Endothelial cell of umbilical vein (primary cell): ENCODE results near the gene PPME1. TPM values are rescaled to one million over a fixed set of nuclear protein-coding genes. Genes with fewer than 3 reads are reported as not detected.

Source experiments
- BruUV-seq: library from RNA; stranded (reverse); fragments of 400-500 nt; replicated peaks from 2 replicates; lab custom pipeline; 2021; lab: Mats Ljungman, UMichigan
- CTCF ChIA-PET: fragments of 300-600, 350-600 bp; sonication (Branson Sonifier 250); formaldehyde crosslinking; loops from one replicate; lab custom pipeline; 2021; ENCODE audit warnings: antibody characterized with exemption, inconsistent platforms; lab: Charles Lee
- POLR2A ChIA-PET: fragments of 300-600, 350-600 bp; sonication (Branson Sonifier 250); formaldehyde crosslinking; loops from one replicate; lab custom pipeline; 2021; ENCODE audit warnings: antibody characterized with exemption, inconsistent platforms; lab: Charles Lee
- DNase-seq: peaks from one replicate; pipeline ENCODE4 v3.0.0-alpha.2; 2011; ENCODE audit warnings: low read depth, low spot score
- FAIRE-seq: peaks from 2 replicates; lab custom pipeline; 2011; peaks lifted over from hg19 to GRCh38; lab: Jason Lieb, UNC
- H2AFZ ChIP-seq: 2 replicates; pipeline ENCODE4 v1.6.0; 2012; ENCODE audit warnings: low read depth, low read length, control low read depth, inconsistent platforms
- H3K27ac ChIP-seq: 2 replicates; pipeline ENCODE4 v1.5.1; 2011; ENCODE audit warnings: low read depth, mild to moderate bottlenecking, control low read depth, low read length, moderate library complexity; ENCODE audit not compliant: insufficient read depth
- H3K27me3 ChIP-seq, 2 experiments: 2 replicates each; pipeline versions ENCODE4 v1.6.0 to v1.6.1; 2011; ENCODE audit warnings: low read length in 2 of 2, mixed read lengths in 1 of 2; ENCODE audit not compliant: control insufficient read depth in 2 of 2, insufficient read depth in 2 of 2
- H3K36me3 ChIP-seq, 2 experiments: 2 replicates in 1 of 2; 3 replicates in 1 of 2; pipeline ENCODE4 v1.5.1; 2011; ENCODE audit warnings: low read length in 2 of 2, mild to moderate bottlenecking in 1 of 2, moderate library complexity in 1 of 2; ENCODE audit not compliant: control insufficient read depth in 2 of 2, insufficient read depth in 2 of 2; ENCODE audit errors: extremely low read depth in 1 of 2
- H3K4me1 ChIP-seq: 3 replicates; pipeline ENCODE4 v1.5.1; 2011; ENCODE audit warnings: mild to moderate bottlenecking, low read length; ENCODE audit not compliant: control insufficient read depth, insufficient read depth; ENCODE audit errors: extremely low read depth
- H3K4me2 ChIP-seq: 2 replicates; pipeline ENCODE4 v1.6.1; 2011; ENCODE audit warnings: low read length, control low read depth, mixed read lengths; ENCODE audit not compliant: insufficient read depth
- H3K4me3 ChIP-seq, 3 experiments: fragments of 200-600 bp in 1 of 3; sonication (generic), shearing (Covaris generic) in 1 of 3; replicated peaks in 1 of 3; 2 replicates each; pipeline ENCODE4 v1.5.1; 2011 to 2016; ENCODE audit warnings: control low read depth in 3 of 3, low read length in 3 of 3, mild to moderate bottlenecking in 2 of 3, inconsistent platforms in 1 of 3, low read depth in 1 of 3, moderate library complexity in 1 of 3; ENCODE audit not compliant: insufficient read depth in 1 of 3
- H3K79me2 ChIP-seq: 2 replicates; pipeline ENCODE4 v1.6.0; 2012; ENCODE audit warnings: low read length, inconsistent platforms; ENCODE audit not compliant: control insufficient read depth, insufficient read depth
- H3K9ac ChIP-seq: replicated peaks from 2 replicates; pipeline ENCODE3; 2011; ENCODE audit warnings: low read length, control low read depth; ENCODE audit not compliant: insufficient read depth; ENCODE audit errors: extremely low read depth
- H3K9me1 ChIP-seq: replicated peaks from 3 replicates; pipeline ENCODE4 v1.6.0; 2011; ENCODE audit warnings: mild to moderate bottlenecking, low read length; ENCODE audit not compliant: control insufficient read depth, insufficient read depth; ENCODE audit errors: extremely low read depth
- H3K9me3 ChIP-seq: replicated peaks from 2 replicates; pipeline ENCODE4 v1.5.1; 2012; ENCODE audit warnings: low read length, inconsistent platforms; ENCODE audit not compliant: control insufficient read depth, insufficient read depth
- H4K20me1 ChIP-seq: replicated peaks from 2 replicates; pipeline ENCODE3; 2011; ENCODE audit warnings: mild to moderate bottlenecking, low read length; ENCODE audit not compliant: control insufficient read depth, insufficient read depth; ENCODE audit errors: extremely low read depth
- EZH2 ChIP-seq: IDR thresholded peaks from 2 replicates; pipeline ENCODE4 v1.6.1; 2012; ENCODE audit warnings: borderline replicate concordance, low read depth, mild to moderate bottlenecking, moderate library complexity, low read length, inconsistent platforms; ENCODE audit not compliant: severe bottlenecking
- FOS ChIP-seq: IDR thresholded peaks from 2 replicates; pipeline ENCODE4 v1.6.1; 2011; ENCODE audit warnings: mild to moderate bottlenecking, low read length, moderate library complexity, borderline replicate concordance; ENCODE audit not compliant: insufficient read depth
- GATA2 ChIP-seq: IDR thresholded peaks from 2 replicates; pipeline ENCODE4 v1.7.0; 2011; ENCODE audit warnings: low read depth, mild to moderate bottlenecking, moderate library complexity, mixed read lengths, low read length; ENCODE audit not compliant: insufficient read length, insufficient read depth
- JUN ChIP-seq: IDR thresholded peaks from 2 replicates; pipeline ENCODE4 v1.6.1; 2011; ENCODE audit warnings: borderline replicate concordance, low read depth; ENCODE audit not compliant: insufficient read length, insufficient read depth
- MAX ChIP-seq: IDR thresholded peaks from 2 replicates; pipeline ENCODE4 v1.6.1; 2011; ENCODE audit not compliant: insufficient read depth, insufficient read length
- MYC ChIP-seq: IDR thresholded peaks from one replicate; pipeline ENCODE4 v1.6.1; 2011; ENCODE audit warnings: mild to moderate bottlenecking, low read depth, low read length
- POLR2A ChIP-seq: IDR thresholded peaks from 2 replicates; pipeline ENCODE4 v1.6.1; 2012; ENCODE audit warnings: low read depth, mild to moderate bottlenecking, control low read depth, low read length
- POLR2AphosphoS5 ChIP-seq: IDR thresholded peaks from 2 replicates; pipeline ENCODE4 v1.6.1; 2012; ENCODE audit warnings: low read depth, mild to moderate bottlenecking, control low read depth, low read length, moderate library complexity; ENCODE audit not compliant: insufficient read depth
- dilution Hi-C: fragments of 300-500 bp; cut with MboI; formaldehyde crosslinking; loops from one replicate; pipeline ENCODE4 v1.15.0; 2019; ENCODE audit warnings: low sequenced_read_pairs; ENCODE audit not compliant: extremely low pct_ligation_motif_present
- intact Hi-C: fragments of 100-400 bp; cut with micrococcal nuclease; formaldehyde crosslinking; loops from one replicate; pipeline ENCODE4 v1.10.0; 2022
- polyA plus RNA-seq, 4 experiments: library from polyadenylated mRNA; depleted of rRNA in 3 of 4; stranded (reverse) in 3 of 4; unstranded in 1 of 4; fragments of >200 nt; gene quantifications; 2 replicates each; pipeline versions ENCODE4 v1.2.1 to v1.2.3, GENCODE V29; 2011 to 2012; ENCODE audit warnings: missing spikeins in 1 of 4
- total RNA-seq: library from RNA; stranded (reverse); gene quantifications from 2 replicates; pipeline ENCODE4 v1.2.3, GENCODE V29; 2021

Gene PPME1
- total and polyA plus RNA-seq, 2 donors (not counting 3 experiments of a cell fraction or from before 2014, with no cell fraction given): 37.2 to 49.9 TPM

GRCh38 chr11:74134661-74135060 lies 36.4 kb upstream of the PPME1 start:
- H3K4me3 ChIP-seq: no peak overlapping the region
- intact Hi-C loops (loop anchor here (1.0 kb wide), 1 partner anchor 7 kb away; no protein-coding TSS in a partner anchor), dilution Hi-C loops (no loop called here)
- H3K27me3 ChIP-seq: no peaks in the 10 kb centered on the region
- POLR2A ChIA-PET: interaction anchor here (0.7 kb wide), 1 partner anchor 8 kb away, joined by 5 read pairs; no protein-coding TSS in a partner anchor
- H3K9me3 ChIP-seq: no peaks in the 10 kb centered on the region
- H3K79me2 ChIP-seq: no peaks in the 10 kb centered on the region
- no peak overlapping the region for H3K9ac ChIP-seq
- H3K9me1 ChIP-seq: no peaks in the 10 kb centered on the region
- H3K27ac ChIP-seq: no peak overlapping the region
- CTCF ChIA-PET: interaction anchor here (1.0 to 1.4 kb wide), 4 partner anchors 16 to 40 kb away, joined by 3 to 4 read pairs (median 4); partner anchors contain the start of gene C2CD3
- TF ChIP-seq MAX: no peak
- TF ChIP-seq GATA2: no peak
- TF ChIP-seq MYC: no peak
- peaks cover 0 to 7% of the 10 kb centered on the region in 2 experiments for H3K36me3 ChIP-seq
- FAIRE-seq (no peak), DNase-seq (no peak)
- H2AFZ ChIP-seq: no peak overlapping the region
- peaks cover 14% of the 10 kb centered on the region for H3K4me1 ChIP-seq
- no TSS peak for BruUV-seq
- H4K20me1 ChIP-seq: no peaks in the 10 kb centered on the region
- no peak overlapping the region for H3K4me2 ChIP-seq

GRCh38 chr11:74135127-74135840 lies 35.8 kb upstream of the PPME1 start:
- no peak overlapping the region for H3K4me2 ChIP-seq
- H3K9me1 ChIP-seq: no peaks in the 10 kb centered on the region
- H3K4me1 ChIP-seq: peaks cover 17% of the 10 kb centered on the region
- no peaks in the 10 kb centered on the region for H4K20me1 ChIP-seq
- no peak overlapping the region for H3K9ac ChIP-seq
- intact Hi-C loops (loop anchor here (1.0 kb wide), 1 partner anchor 8 kb away; no protein-coding TSS in a partner anchor), dilution Hi-C loops (no loop called here)
- no peaks in the 10 kb centered on the region for H3K27me3 ChIP-seq
- peaks cover 0 to 7% of the 10 kb centered on the region in 2 experiments for H3K36me3 ChIP-seq
- no peaks in the 10 kb centered on the region for H3K9me3 ChIP-seq
- ChIA-PET CTCF (interaction anchor here (1.0 to 1.4 kb wide), 3 partner anchors 34 to 39 kb away, joined by 3 to 4 read pairs (median 3); partner anchors contain the start of gene C2CD3), POLR2A (interaction anchor here (0.7 kb wide), 1 partner anchor 8 kb away, joined by 5 read pairs; no protein-coding TSS in a partner anchor)
- DNase-seq: no peak
- no peaks in the 10 kb centered on the region for H3K79me2 ChIP-seq
- BruUV-seq: no TSS peak
- no peak overlapping the region for H3K27ac ChIP-seq
- no peak overlapping the region for H2AFZ ChIP-seq
- H3K4me3 ChIP-seq: no peak overlapping the region
- no peak for FAIRE-seq
- no peak for TF ChIP-seq POLR2A
- TF ChIP-seq POLR2AphosphoS5: no peak
- TF ChIP-seq EZH2: no peak
- no peak for TF ChIP-seq GATA2
- TF ChIP-seq FOS: no peak
- TF ChIP-seq JUN: no peak
- no peak for TF ChIP-seq MYC
